Astrocyte (in vitro differentiated cells and primary cell): Measurements from ENCODE around the gene NXPH4. TPM values are rescaled to one million over a fixed set of nuclear protein-coding genes. Genes with fewer than 3 reads are reported as not detected.

Experiments used
- DNase-seq: peaks from one replicate; pipeline ENCODE4 v3.0.0-alpha.2; 2010; ENCODE audit warnings: low read depth
- FAIRE-seq: peaks from 2 replicates; lab custom pipeline; 2011; peaks lifted over from hg19 to GRCh38; lab: Jason Lieb, UNC
- H2AFZ ChIP-seq: 2 replicates; pipeline ENCODE4 v1.6.0; 2012; ENCODE audit warnings: low read depth, low read length, inconsistent platforms
- H3K27ac ChIP-seq: 2 replicates; pipeline ENCODE4 v1.5.1; 2011; ENCODE audit warnings: low read depth, low read length, inconsistent platforms
- H3K27me3 ChIP-seq: 2 replicates; pipeline ENCODE4 v1.6.0; 2011; ENCODE audit warnings: low read length, inconsistent platforms; ENCODE audit not compliant: insufficient read depth
- H3K36me3 ChIP-seq: 2 replicates; pipeline ENCODE4 v1.5.1; 2011; ENCODE audit warnings: low read length, inconsistent platforms; ENCODE audit not compliant: insufficient read depth
- H3K4me1 ChIP-seq: 2 replicates; pipeline ENCODE4 v1.5.1; 2011; ENCODE audit warnings: low read length, inconsistent platforms; ENCODE audit not compliant: insufficient read depth
- H3K4me2 ChIP-seq: 2 replicates; pipeline ENCODE4 v1.6.0; 2012; ENCODE audit warnings: low read length, inconsistent platforms
- H3K4me3 ChIP-seq: 2 replicates; pipeline ENCODE4 v1.5.1; 2011; ENCODE audit warnings: low read depth, mild to moderate bottlenecking, low read length, inconsistent platforms; ENCODE audit not compliant: insufficient read depth
- H3K79me2 ChIP-seq: 2 replicates; pipeline ENCODE4 v1.6.0; 2012; ENCODE audit warnings: mild to moderate bottlenecking, low read length, inconsistent platforms; ENCODE audit not compliant: insufficient read depth
- H3K9ac ChIP-seq: 2 replicates; pipeline ENCODE4 v1.6.0; 2012; ENCODE audit warnings: mild to moderate bottlenecking, low read length, inconsistent platforms
- H3K9me3 ChIP-seq: 2 replicates; pipeline ENCODE4 v1.5.1; 2012; ENCODE audit warnings: low read depth, mild to moderate bottlenecking, low read length, inconsistent platforms; ENCODE audit not compliant: insufficient read depth
- H4K20me1 ChIP-seq: 2 replicates; pipeline ENCODE4 v1.6.0; 2012; ENCODE audit warnings: low read length, inconsistent platforms; ENCODE audit not compliant: insufficient read depth
- H3K27ac Mint-ChIP-seq: one replicate; pipeline ENCODE4 v1.8.0; 2021; ENCODE audit warnings: mild to moderate bottlenecking, mixed read lengths; ENCODE audit not compliant: unreplicated experiment
- H3K27me3 Mint-ChIP-seq: one replicate; pipeline ENCODE4 v1.8.0; 2021; ENCODE audit warnings: low read depth, mixed read lengths; ENCODE audit not compliant: unreplicated experiment
- H3K36me3 Mint-ChIP-seq: one replicate; pipeline ENCODE4 v1.8.0; 2021; ENCODE audit warnings: low read depth, mixed read lengths; ENCODE audit not compliant: unreplicated experiment
- H3K4me1 Mint-ChIP-seq: one replicate; pipeline ENCODE4 v1.8.0; 2021; ENCODE audit warnings: low read depth, mixed read lengths; ENCODE audit not compliant: unreplicated experiment
- H3K4me3 Mint-ChIP-seq: one replicate; pipeline ENCODE4 v1.8.0; 2021; ENCODE audit warnings: mild to moderate bottlenecking, moderate library complexity, mixed read lengths; ENCODE audit not compliant: unreplicated experiment
- H3K9me3 Mint-ChIP-seq: one replicate; pipeline ENCODE4 v1.8.0; 2021; ENCODE audit warnings: mild to moderate bottlenecking, mixed read lengths; ENCODE audit not compliant: unreplicated experiment
- EZH2 ChIP-seq: IDR thresholded peaks from 2 replicates; pipeline ENCODE4 v1.6.1; 2012; ENCODE audit warnings: mild to moderate bottlenecking, low read length, inconsistent platforms; ENCODE audit not compliant: insufficient read depth
- total RNA-seq: library from RNA; stranded (reverse); gene quantifications from 2 replicates; pipeline ENCODE4 v1.2.1, GENCODE V29; 2021
- TF ChIP-seq, protein P1 (sequence below): IDR thresholded peaks from 2 replicates; pipeline ENCODE4 v1.5.1; 2011; ENCODE audit warnings: low read depth, mild to moderate bottlenecking, inconsistent platforms, low read length, moderate library complexity; ENCODE audit not compliant: insufficient read depth

NXPH4 gene
- total RNA-seq, 1 donor from 2014 or later, result 14.5 TPM

DNA sequence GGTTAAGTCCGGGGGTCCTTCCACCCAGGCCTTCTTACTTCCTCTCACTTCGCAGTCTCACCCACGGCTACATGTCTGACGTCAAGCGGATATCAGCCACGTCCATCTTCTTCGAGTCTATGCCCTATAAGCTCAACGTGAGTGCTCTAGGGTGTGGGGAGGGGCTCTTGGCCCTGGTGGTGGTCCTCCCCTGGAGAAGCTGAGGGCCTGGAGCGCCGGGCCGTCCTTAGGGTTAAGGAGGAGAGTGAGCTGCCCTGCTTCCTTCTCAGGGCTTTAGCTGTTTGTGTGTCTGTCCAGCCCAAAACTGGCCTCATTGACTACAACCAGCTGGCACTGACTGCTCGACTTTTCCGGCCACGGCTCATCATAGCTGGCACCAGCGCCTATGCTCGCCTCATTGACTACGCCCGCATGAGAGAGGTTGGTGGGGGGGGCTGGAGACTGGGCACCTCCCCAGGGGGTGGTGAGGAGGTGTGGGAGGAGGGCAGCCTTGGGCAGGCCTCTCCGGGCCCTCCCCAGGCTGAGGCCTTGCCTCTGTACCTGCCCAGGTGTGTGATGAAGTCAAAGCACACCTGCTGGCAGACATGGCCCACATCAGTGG, 15.7 kb downstream of the NXPH4 start:
- Mint-ChIP-seq H3K4me3 (peak overlapping the region; percentile 91), H3K4me1 (peaks cover 48% of the 10 kb centered on the region), H3K9me3 (no peaks in the 10 kb centered on the region), H3K36me3 (peaks cover 38% of the 10 kb centered on the region), H3K27ac (no peak overlapping the region), H3K27me3 (peaks cover 7% of the 10 kb centered on the region)
- peaks cover 23% of the 10 kb centered on the region for H3K36me3 ChIP-seq
- no peak for TF ChIP-seq EZH2
- TF ChIP-seq, protein P1, sequence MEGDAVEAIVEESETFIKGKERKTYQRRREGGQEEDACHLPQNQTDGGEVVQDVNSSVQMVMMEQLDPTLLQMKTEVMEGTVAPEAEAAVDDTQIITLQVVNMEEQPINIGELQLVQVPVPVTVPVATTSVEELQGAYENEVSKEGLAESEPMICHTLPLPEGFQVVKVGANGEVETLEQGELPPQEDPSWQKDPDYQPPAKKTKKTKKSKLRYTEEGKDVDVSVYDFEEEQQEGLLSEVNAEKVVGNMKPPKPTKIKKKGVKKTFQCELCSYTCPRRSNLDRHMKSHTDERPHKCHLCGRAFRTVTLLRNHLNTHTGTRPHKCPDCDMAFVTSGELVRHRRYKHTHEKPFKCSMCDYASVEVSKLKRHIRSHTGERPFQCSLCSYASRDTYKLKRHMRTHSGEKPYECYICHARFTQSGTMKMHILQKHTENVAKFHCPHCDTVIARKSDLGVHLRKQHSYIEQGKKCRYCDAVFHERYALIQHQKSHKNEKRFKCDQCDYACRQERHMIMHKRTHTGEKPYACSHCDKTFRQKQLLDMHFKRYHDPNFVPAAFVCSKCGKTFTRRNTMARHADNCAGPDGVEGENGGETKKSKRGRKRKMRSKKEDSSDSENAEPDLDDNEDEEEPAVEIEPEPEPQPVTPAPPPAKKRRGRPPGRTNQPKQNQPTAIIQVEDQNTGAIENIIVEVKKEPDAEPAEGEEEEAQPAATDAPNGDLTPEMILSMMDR, result no peak
- no peak overlapping the region for H3K4me3 ChIP-seq
- peaks cover 38% of the 10 kb centered on the region for H3K79me2 ChIP-seq
- no peak overlapping the region for H3K9ac ChIP-seq
- DNase-seq (no peak), FAIRE-seq (no peak)
- H2AFZ ChIP-seq, result no peak overlapping the region
- peak overlapping the region; percentile 100 for H3K4me2 ChIP-seq
- peaks cover 31% of the 10 kb centered on the region for H3K4me1 ChIP-seq
- H3K27ac ChIP-seq, result no peak overlapping the region
- H3K27me3 ChIP-seq, result peaks cover 13% of the 10 kb centered on the region
- no peaks in the 10 kb centered on the region for H3K9me3 ChIP-seq
- H4K20me1 ChIP-seq, result peaks cover 62% of the 10 kb centered on the region

DNA sequence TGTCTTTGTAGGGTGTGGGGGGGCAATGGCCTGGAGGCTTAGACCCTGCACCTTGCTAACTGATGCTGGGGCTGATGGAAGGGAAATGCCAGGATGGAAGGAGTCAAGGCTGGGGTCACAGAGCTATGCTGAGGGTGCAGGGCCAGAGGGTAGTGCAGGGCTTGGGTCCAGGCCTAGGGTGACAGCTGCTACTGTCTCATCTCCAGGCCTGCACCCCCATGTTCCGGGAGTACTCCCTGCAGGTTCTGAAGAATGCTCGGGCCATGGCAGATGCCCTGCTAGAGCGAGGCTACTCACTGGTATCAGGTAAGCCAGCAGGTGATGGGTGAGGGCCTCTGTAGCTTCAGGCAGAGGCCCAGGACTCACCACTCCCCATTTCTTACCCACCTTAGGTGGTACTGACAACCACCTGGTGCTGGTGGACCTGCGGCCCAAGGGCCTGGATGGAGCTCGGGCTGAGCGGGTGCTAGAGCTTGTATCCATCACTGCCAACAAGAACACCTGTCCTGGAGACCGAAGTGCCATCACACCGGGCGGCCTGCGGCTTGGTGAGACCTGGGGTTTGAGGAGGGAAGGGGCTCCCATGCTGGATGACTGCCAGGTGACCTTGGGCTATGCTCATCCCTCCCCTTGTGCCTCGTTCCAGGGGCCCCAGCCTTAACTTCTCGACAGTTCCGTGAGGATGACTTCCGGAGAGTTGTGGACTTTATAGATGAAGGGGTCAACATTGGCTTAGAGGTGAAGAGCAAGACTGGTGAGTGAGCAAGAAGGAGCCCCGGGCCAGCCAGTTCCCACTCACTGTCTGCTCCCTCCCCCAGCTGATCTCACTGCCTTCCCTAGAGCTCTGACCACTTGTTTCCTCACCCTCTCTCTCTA, 17.0 kb downstream of the NXPH4 start:
- TF ChIP-seq, protein P1, result no peak
- TF ChIP-seq EZH2, result no peak
- H3K27me3 ChIP-seq, result peaks cover 10% of the 10 kb centered on the region
- Mint-ChIP-seq H3K9me3 (no peaks in the 10 kb centered on the region), H3K36me3 (peaks cover 38% of the 10 kb centered on the region), H3K4me3 (peak overlapping the region; percentile 77), H3K27ac (peak overlapping the region; percentile 77), H3K4me1 (peaks cover 46% of the 10 kb centered on the region), H3K27me3 (peaks cover 6% of the 10 kb centered on the region)
- H3K36me3 ChIP-seq, result peaks cover 23% of the 10 kb centered on the region
- no peak overlapping the region for H3K9ac ChIP-seq
- no peak overlapping the region for H3K4me2 ChIP-seq
- peaks cover 68% of the 10 kb centered on the region for H4K20me1 ChIP-seq
- peaks cover 38% of the 10 kb centered on the region for H3K79me2 ChIP-seq
- no peaks in the 10 kb centered on the region for H3K9me3 ChIP-seq
- no peak for DNase-seq
- no peak overlapping the region for H2AFZ ChIP-seq
- FAIRE-seq, result no peak
- H3K27ac ChIP-seq, result no peak overlapping the region
- no peak overlapping the region for H3K4me3 ChIP-seq
- H3K4me1 ChIP-seq, result peaks cover 31% of the 10 kb centered on the region

DNA sequence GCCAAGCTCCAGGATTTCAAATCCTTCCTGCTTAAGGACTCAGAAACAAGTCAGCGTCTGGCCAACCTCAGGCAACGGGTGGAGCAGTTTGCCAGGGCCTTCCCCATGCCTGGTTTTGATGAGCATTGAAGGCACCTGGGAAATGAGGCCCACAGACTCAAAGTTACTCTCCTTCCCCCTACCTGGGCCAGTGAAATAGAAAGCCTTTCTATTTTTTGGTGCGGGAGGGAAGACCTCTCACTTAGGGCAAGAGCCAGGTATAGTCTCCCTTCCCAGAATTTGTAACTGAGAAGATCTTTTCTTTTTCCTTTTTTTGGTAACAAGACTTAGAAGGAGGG, 17.6 kb downstream of the NXPH4 start:
- DNase-seq (no peak), FAIRE-seq (no peak)
- Histone ChIP-seq H3K9me3 (no peaks in the 10 kb centered on the region), H3K4me1 (peaks cover 26% of the 10 kb centered on the region), H3K36me3 (peaks cover 23% of the 10 kb centered on the region), H3K4me3 (no peak overlapping the region), H3K27ac (no peak overlapping the region), H3K9ac (peak overlapping the region; percentile 10), H2AFZ (no peak overlapping the region), H3K79me2 (peaks cover 38% of the 10 kb centered on the region), H4K20me1 (peaks cover 68% of the 10 kb centered on the region), H3K27me3 (peaks cover 11% of the 10 kb centered on the region), H3K4me2 (no peak overlapping the region)
- Mint-ChIP-seq H3K4me1 (peaks cover 45% of the 10 kb centered on the region), H3K4me3 (peak overlapping the region; percentile 77), H3K27me3 (peaks cover 6% of the 10 kb centered on the region), H3K27ac (peak overlapping the region; percentile 77), H3K9me3 (no peaks in the 10 kb centered on the region), H3K36me3 (peaks cover 38% of the 10 kb centered on the region)
- TF ChIP-seq, protein P1, result no peak
- no peak for TF ChIP-seq EZH2
